ENCODE results near the gene PODXL.
A peak's percentile ranks its signal among the peaks of the same experiment; 100 is the strongest.
"Not testable (repeated sequence)": the region's sequence is repeated elsewhere in the genome, so short reads cannot be mapped to it uniquely, and the experiment has no call there.

The PODXL gene

DNA sequence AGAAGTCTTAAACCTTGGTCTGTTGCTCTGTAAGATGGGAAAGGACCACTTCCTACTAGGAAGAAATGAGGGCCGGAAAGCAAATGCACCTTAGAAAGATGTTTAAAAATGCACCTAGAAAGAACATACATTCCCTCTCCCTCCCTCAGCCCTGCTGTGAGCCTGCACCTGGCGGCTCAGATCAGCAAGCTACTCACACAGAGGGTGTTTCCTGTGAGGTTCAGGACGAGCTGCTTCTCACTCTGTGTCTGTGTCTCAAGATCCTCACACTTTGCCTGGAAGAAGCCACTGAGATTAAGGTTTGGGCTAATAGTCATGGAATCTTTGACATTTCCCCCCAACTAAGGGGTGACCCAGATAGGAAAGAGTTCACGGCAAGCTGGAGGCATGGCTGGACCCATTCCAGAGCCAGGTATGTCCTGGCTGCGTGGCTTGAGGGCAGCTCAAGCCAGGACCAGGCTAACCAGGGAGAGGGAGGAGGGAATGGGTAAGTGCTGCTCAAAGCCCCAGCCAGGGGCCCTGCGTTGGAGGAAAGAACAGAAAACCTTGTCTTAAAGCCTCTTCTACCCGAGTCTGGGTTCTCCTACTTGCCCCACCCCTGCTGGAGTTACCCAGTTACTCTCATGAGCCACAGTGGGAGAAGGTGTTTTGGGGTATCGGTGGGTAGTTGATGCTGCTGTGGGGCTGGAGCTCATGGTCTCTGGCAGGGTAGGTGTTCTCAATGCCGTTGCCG lies 47.5 kb downstream of the PODXL start:
- DNase-seq: no peak

DNA sequence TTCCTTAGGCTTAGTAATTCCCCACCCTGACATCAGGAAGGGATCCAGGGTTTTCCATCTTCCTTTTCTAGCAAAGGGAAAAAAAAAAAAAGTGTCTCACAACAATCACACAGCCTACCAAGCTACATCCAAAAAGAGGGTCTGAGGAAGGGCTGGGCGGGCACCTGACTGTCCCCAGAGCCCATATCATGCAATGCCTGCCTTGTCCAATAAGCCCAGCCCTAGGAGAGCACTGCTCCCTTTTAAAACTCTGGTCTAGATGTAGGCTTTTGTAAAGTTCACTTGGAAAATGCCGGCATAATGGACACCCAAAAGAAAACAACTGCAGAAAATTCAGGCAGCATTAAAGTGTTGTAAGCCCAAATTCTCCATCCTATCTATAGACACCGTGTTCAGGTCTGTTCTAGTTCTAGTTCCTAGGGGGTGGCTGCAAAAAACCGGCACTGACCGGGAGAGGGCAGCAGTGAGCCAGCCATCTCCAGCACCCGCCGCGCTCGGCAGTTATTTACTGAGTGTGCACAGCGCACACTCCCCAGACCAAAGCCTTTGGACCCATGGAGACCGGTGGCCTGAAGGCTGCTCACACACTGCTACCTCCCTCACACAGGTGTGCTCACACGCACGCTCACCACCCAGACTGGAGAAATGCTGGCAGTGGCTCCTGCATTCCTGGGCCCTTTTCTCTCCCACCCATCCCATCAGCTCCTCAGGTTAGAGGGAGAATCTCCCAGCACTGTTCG lies 48.7 kb downstream of the PODXL start:
- peak; percentile 73 for DNase-seq

GRCh38 chr7:131506597-131506996 lies 49.8 kb downstream of the PODXL start:
- DNase-seq: no peak

- no peak for DNase-seq
Observed at GRCh38 chr7:131505636-131506557, 50.5 kb downstream of the PODXL start.

DNA sequence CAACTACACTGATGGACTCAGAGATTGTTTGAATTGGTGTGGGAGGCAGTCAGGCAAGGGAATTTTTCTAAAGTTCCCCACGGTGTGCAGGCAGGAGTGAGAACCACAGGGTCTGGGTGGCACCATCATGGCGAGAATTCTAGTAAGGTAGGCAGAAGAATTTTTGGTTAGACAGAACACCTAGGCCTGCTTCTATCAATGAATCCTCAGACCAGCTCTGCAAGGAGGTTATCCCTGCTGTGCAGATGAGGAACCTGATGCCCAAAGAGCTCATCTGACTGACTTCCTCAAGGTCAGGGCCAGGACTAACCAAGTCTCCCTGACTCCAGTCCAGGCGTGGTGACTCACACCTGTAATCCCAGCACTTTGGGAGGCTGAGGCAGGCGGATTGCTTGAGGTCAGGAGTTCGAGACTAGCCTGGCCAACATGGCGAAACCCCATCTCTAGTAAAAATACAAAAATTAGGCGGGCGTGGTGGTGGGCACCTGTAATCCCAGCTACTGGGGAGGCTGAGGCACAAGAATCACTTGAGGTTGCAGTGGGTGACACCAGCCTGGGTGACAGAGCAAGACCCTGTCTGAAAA lies 51.3 kb downstream of the PODXL start:
- not testable (repeated sequence) for DNase-seq

DNA sequence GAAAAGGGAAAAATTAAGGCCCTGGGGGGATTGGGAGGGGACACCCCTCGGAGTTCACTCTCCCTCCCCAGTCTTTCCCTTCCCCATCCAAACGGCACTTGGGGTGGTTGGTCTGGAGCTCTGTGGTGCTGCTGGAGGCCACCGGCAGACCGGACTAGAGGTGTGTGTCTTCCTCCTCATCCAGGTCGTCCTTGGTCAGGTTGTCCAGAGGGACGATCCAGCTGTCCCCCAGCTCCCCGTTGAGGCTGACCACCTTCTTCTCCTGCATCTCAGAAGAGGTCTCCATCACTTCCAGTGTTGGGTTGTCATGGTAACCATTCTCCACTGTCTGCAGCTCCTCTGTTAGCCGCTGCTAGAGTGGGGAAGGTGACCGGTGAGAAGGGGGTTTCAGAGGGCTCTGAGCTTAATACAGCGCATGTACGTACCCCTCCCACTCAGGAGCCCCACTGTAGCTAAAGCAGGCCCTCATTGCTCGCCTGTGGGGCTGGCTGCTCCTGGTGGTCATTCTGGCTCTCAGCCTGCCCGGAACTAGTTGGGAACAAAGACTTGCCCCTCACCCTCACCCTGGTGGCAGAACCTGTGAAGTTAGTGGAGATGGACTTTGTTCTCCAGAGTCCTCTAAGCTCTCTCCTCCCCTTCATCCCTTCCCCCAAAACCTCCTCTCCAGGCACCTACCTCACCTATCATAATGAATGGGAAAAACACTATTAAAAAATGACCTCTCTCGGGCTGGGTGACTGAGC lies 52.1 kb downstream of the PODXL start:
- DNase-seq: no peak

GRCh38 chr7:131503639-131504038 lies 52.8 kb downstream of the PODXL start:
- no peak for DNase-seq

DNA sequence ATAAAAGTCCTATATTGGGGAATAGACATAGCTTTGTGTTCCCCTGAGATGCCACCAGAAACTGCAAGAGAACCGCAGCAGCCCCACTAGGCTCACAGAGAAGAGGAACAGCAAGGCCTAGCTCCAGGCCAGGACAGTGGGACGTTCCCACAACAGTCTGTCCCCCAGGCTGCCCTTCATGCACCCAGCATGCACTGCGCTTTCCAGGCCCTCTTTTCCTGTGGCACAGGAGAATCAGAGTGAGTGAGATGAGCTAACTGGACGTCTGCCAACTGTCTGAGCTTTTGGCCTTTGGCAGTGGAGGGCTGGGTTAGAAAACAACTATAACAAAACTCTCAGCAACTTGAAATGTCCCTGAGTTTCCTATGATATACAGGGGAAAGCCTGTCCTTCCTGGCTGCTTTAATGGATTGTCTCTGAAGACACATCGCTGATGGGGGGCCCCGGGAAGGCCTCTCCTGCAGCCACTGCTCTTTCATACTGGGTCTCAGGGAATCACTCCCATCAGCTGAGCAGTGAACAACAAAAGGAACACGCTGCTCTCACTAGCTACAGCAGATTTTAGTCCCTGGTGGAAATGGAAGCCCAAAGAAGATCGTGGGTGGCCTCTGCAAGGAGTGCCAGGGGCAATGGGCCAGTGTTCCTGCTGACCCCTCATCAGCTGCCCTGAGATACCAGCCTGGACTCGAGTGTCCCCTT lies 53.5 kb downstream of the PODXL start:
- no peak for DNase-seq

- no peak for DNase-seq
Observed at GRCh38 chr7:131501930-131502685, 54.3 kb downstream of the PODXL start.

- DNase-seq: no peak
Observed at GRCh38 chr7:131501422-131501821, 55.0 kb downstream of the PODXL start.

GRCh38 chr7:131500357-131500756 lies 56.1 kb downstream of the PODXL start:
- DNase-seq: no peak

DNA sequence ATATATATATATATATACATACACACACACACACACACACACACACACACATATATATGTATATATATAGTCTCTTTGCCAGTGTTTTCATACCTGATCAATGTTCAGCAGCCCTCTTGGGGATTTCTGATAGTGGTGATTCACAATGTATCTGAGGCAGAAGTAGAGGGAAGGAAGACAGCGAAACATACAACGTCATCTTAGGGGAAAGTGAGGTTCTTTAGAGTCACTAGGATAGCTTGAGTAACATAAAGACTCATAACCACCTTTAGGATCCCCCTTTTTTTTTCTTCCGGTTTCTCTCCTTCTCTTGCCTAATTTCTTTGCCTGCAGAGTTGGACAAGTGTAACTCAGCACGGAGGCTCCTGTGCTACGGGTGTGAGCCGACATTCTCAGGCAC lies 56.6 kb downstream of the PODXL start:
- no peak for DNase-seq

GRCh38 chr7:131498237-131498885 lies 58.1 kb downstream of the PODXL start:
- no peak for DNase-seq

- DNase-seq: no peak
Observed at GRCh38 chr7:131497454-131497853, 59.0 kb downstream of the PODXL start.

GRCh38 chr7:131495669-131496498 lies 60.5 kb downstream of the PODXL start:
- no peak for DNase-seq

- no peak for DNase-seq
Observed at GRCh38 chr7:131494182-131494581, 62.2 kb downstream of the PODXL start.

DNA sequence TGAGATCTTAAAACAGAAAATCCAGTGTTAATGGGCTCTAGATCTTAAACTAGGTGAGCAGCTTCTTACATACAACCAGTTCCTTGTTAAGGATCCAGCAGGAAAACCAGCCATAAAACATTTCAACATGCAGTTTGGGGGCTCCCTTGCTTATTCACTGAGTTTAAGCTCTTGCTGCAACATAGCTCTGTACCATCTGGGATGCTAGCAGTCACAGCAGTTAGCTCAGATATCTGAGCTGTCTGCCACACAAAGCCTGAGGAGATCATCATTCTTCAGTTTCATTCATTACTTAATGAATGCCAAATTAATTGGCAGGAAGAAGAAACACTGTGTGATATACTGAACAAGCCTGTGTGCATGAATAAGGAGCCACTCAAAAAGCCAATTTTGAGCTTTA lies 62.8 kb downstream of the PODXL start:
- DNase-seq: no peak

- no peak for DNase-seq
Observed at GRCh38 chr7:131493081-131493480, 63.3 kb downstream of the PODXL start.

GRCh38 chr7:131489881-131490280 lies 66.5 kb downstream of the PODXL start:
- DNase-seq: no peak
